GM19238 (cell line): ENCODE data around the gene FXYD3.

ENCODE experiments used
- DNase-seq: peaks from one replicate; pipeline ENCODE4 v3.0.0; 2011; ENCODE audit warnings: low spot score; ENCODE audit not compliant: insufficient read length

The FXYD3 gene

DNA sequence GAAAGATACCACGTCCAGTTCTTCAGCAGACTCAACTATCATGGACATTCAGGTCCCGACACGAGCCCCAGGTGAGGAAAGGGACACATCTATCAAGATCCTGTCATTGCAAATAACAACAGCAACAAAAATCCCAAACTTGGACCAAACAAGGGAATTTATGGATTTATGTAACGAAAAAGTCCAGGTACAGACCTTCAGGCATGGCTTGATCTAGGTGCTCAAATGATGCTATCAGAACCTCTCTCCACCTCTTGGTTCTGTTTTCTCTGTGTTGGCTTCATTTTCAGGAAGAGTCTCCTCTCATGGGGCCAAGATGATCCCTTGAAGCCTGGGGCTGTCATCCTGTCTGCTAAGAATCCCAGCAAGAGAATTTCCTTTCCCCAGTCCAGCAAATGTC is 41.8 kb downstream of the FXYD3 start:
- no peak for DNase-seq

- no peak for DNase-seq
These were observed 44.0 kb downstream of the FXYD3 start for GRCh38 chr19:35159606-35160005.

DNA sequence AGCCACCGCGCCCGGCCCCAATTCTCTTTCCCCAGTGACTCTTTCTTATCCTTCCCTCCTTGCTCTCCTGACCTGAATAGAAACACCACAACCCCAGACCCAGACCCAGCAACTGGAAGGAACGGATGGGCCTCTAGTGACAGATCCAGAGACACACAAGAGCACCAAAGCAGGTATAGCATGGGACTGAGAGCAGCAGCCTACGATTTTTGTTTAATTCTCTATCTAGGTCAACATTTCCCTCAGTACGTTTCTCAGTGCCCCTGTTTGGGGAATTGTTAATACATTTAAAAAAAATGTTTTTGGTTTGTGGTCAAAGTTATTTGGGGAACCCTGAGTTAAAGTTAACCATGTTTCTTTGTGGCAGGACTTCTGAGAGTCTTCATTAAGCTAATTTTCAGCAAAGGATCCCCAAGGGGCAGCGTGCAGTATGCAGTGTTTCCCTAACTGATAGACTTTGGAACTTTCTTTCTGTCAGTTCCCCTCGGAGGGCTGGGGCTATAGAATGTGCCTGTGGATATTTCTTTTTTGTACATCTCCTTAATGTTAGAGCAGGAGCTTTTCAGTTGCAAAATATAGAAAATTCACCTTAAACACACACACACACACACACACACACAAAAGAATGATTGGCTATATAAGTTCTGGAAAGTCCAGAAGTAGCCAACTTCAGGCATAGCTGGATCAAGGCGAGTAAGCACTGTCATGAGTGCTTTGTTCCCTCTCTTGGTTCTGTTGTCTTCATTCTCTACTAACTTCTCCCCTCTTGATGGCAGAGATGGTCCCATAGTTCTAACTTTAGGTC is 45.2 kb downstream of the FXYD3 start:
- no peak for DNase-seq

DNA sequence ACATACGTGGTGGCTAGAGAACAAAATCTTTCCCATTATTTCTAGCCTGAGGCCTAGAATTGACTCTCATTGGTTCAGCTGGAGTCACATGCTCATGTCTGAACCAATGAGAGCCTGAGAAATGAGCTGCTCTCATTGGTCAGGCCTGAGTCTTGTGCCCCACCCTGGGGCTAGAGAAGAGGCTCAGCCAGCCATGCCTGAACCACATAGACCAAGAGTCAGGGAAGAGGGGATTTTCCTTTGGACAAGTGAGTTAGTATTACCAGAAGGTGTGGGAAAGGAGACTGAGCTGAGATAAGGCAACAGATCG is 45.8 kb downstream of the FXYD3 start:
- no peak for DNase-seq

GRCh38 chr19:35162471-35163326 is 47.1 kb downstream of the FXYD3 start:
- no peak for DNase-seq

DNA sequence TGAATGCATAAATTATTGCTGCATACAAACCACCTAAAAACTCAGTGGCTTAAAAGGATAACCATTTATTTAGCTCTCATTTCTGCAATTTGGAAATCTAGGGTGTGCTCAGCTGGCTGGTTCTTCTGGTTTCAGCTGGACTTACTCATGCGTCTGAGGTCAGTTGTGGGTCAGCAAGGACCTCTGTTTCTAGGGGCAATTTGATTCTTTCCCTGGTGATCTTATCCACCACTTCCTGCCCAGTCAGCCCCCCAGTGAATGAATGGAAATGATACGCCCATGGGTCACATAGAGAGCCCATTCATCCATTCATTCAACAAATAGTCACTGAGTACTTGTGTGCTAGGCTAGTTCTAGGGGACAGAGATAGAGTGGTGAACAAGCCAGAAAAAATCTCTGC is 48.8 kb downstream of the FXYD3 start:
- no peak for DNase-seq

- DNase-seq = no peak
These were observed 49.8 kb downstream of the FXYD3 start for GRCh38 chr19:35165200-35166058.

DNA sequence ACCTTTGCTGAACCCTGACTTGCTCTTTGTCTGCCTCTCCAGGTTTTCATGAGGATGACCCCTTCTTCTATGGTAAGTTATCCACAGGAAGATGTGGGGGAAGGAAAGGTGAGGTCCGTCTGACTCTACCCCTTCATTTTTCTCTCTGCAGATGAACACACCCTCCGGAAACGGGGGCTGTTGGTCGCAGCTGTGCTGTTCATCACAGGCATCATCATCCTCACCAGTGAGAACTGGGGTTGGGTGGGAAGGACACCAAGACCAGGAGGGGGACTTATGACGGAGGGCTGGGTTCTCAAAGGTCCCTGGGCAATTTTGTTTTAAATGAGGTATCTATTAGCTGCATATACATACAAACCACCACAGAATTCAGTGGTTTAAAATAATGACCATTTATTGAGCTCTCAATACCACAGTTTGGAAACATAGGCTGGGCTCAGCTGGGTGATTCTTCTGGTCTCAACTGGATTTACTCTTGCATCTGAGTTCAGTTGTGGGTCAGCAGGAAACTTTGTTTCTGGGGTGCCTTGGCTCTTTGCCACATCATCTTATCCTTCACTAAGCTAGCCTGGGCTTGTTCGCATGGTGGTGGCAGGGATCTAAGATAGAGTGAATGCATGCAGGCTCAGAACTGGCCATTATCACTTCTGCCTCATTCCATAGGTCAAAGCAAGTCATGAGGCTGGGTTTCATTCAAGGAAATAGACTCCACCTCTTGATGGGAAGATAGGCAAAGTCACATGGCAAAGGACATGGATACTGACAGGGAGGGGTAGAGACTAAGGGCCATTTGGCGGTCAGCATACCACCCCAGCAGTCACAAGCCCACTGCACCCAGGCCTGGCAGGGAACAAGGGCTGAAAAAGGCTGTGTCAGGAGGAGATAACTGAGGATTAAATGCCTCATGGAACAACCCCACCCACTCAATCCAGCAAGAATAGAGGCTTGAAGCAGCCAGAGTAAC is 50.8 kb downstream of the FXYD3 start:
- no peak for DNase-seq

DNA sequence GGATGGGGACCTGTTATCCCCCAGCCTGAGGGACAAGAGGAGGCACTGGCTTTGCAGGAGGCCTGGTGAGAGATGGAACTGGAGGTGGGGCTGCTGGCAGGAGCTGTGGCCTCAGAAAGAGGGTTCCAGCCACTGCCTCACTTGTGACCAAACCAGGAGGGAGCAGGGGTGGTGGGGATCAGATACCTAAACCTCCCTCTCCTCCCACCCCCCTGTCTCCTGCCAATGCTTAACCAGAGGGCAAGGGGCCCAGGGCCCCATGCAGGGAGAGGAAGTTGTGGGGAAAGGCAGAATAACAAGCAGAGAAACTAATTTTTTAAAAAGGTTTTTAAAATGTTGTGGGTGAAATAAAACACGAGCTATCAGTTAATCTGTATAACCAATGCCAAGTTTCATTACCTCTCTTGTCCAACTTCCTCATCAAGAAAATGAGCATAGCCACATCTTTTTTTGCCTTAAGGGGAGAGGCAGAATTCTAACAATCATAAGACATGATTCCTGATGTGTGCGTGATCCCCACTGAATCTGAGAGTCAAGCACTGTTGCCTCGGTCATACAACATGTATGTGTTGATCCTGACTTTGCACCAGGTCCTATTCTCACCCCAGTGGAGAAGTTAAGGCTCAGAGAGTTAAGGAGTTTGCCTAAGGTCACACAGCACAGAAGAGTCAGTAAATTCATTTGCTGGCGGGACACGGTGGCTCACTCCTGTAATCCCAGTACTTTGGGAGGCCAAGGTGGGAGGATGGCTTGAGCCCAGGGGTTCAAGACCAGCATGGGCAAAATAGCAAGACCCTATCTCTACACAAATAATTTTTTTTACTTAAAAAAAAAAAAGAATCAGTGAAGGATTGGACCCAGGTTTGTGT is 51.9 kb downstream of the FXYD3 start:
- DNase-seq = no peak

- DNase-seq = no peak
These were observed 52.6 kb downstream of the FXYD3 start for GRCh38 chr19:35168196-35168595.

GRCh38 chr19:35169221-35169995 is 53.8 kb downstream of the FXYD3 start:
- no peak for DNase-seq

GRCh38 chr19:35170359-35171061 is 54.9 kb downstream of the FXYD3 start:
- DNase-seq = no peak

GRCh38 chr19:35171730-35172129 is 56.1 kb downstream of the FXYD3 start:
- DNase-seq = no peak
